Spleen (tissue), 11 donors: Measurements from ENCODE around the gene HADH. TPM values are rescaled to one million over a fixed set of nuclear protein-coding genes. Genes with fewer than 3 reads are reported as not detected.

Source experiments
- DNase-seq: peaks from one replicate; pipeline ENCODE4 v3.0.0-alpha.2; 2020
- H3K27ac ChIP-seq, 8 donors: fragments of 200-600 bp; sonication (generic) in 7 of 8; 1 replicate in 4 of 8; 2 replicates in 4 of 8; pipeline versions ENCODE4 v1.5.0 to v1.8.0; 2016 to 2021; ENCODE audit warnings: inconsistent platforms in 4 of 8, mild to moderate bottlenecking in 4 of 8, moderate library complexity in 1 of 8
- H3K27me3 ChIP-seq, 7 donors: fragments of 200-600 bp; sonication (generic) in 6 of 7; replicated peaks in 1 of 7; 1 replicate in 4 of 7; 2 replicates in 3 of 7; pipeline versions ENCODE4 v1.5.0 to v1.8.0; 2016 to 2021; ENCODE audit warnings: inconsistent platforms in 3 of 7, mild to moderate bottlenecking in 1 of 7
- H3K36me3 ChIP-seq, 6 donors: fragments of 200-600 bp; sonication (generic) in 5 of 6; 1 replicate in 4 of 6; 2 replicates in 2 of 6; pipeline versions ENCODE4 v1.5.0 to v1.8.0; 2016 to 2021; ENCODE audit warnings: inconsistent platforms in 2 of 6
- H3K4me1 ChIP-seq, 6 donors: fragments of 200-600 bp; sonication (generic) in 5 of 6; 1 replicate in 3 of 6; 2 replicates in 3 of 6; pipeline versions ENCODE4 v1.5.0 to v1.8.0; 2016 to 2021; ENCODE audit warnings: inconsistent platforms in 3 of 6
- H3K4me3 ChIP-seq, 8 donors: fragments of 200-600 bp; sonication (generic) in 7 of 8; 1 replicate in 4 of 8; 2 replicates in 4 of 8; pipeline versions ENCODE4 v1.5.0 to v1.8.0; 2016 to 2021; ENCODE audit warnings: inconsistent platforms in 4 of 8, mild to moderate bottlenecking in 4 of 8, moderate library complexity in 2 of 8
- H3K9me3 ChIP-seq, 8 donors: fragments of 200-600 bp; sonication (generic) in 7 of 8; 1 replicate in 4 of 8; 2 replicates in 4 of 8; pipeline versions ENCODE4 v1.5.0 to v1.8.0; 2016 to 2021; ENCODE audit warnings: inconsistent platforms in 4 of 8
- CTCF ChIP-seq, 11 experiments: fragments of 200-600 bp in 7 of 11; fragments of 450-650 bp in 4 of 11; sonication (generic) in 4 of 11; IDR thresholded peaks in 8 of 11; conservative IDR thresholded peaks in 3 of 11; 1 replicate in 7 of 11; 2 replicates in 4 of 11; pipeline versions ENCODE4 v1.4.0 to v1.8.0; 2016 to 2021; ENCODE audit warnings: antibody characterized with exemption in 11 of 11, inconsistent platforms in 4 of 11, mild to moderate bottlenecking in 1 of 11
- POLR2A ChIP-seq, 3 donors: fragments of 450-650 bp; IDR thresholded peaks; one replicate each; pipeline ENCODE4 v1.5.1; 2017; ENCODE audit warnings: antibody characterized with exemption in 3 of 3, mild to moderate bottlenecking in 1 of 3
- POLR2AphosphoS5 ChIP-seq, 3 donors: sonication (generic); formaldehyde crosslinking; IDR thresholded peaks; one replicate each; pipeline ENCODE4 v1.5.1; 2017; ENCODE audit warnings: antibody characterized with exemption in 3 of 3
- WGBS, 5 donors: extraction: QIAGEN DNeasy Blood & Tissue Kit in 3 of 5; methylation state at CpG; one replicate each; pipeline versions ENCODE4 v1.1.5 to v1.1.7; 2013 to 2018; 5-methylcytosine and 5-hydroxymethylcytosine counted together
- intact Hi-C: fragments of 100-400 bp; cut with DNase I; formaldehyde crosslinking; loops from one replicate; pipeline ENCODE4 v1.15.0; 2023; ENCODE audit warnings: low total_unique reads
- polyA plus RNA-seq, 3 donors: library from polyadenylated mRNA; stranded (reverse); fragments of 200-250 nt; gene quantifications; one replicate each; pipeline ENCODE4 v1.2.1, GENCODE V29; 2013
- total RNA-seq, 7 donors: library from RNA; depleted of rRNA in 3 of 7; stranded (reverse); fragments of >200 nt in 3 of 7; fragmentation: NEBNext Ultra II Directional in 4 of 7; extraction: Animal tissue kit (Norgen Biotek cat#: 25700) in 4 of 7; gene quantifications; one replicate each; pipeline versions ENCODE4 v1.1.0 to v1.2.1, GENCODE V29; 2016 to 2021
- donor health status: healthy with polysubstance abuse.
- donor health status: DM: no; HTN: no; CAD: no; lungs with moderate emphysema.
- donor health status: DM: no; HTN: no; CAD: no.
- donor health status: Bipolar disorder and iron deficiency.
- donor health status: healthy.
- donor health status: DM: no; HTN: no; CAD: no.
- donor health status: DM: yes; HTN: yes; CAD: no.

HADH gene
- total and polyA plus RNA-seq, 10 donors: 24.4 to 39.9 (median 29.1) TPM

GRCh38 chr4:108024085-108024877 is 34.6 kb downstream of the HADH start:
- no peak for DNase-seq
- TF ChIP-seq CTCF (IDR thresholded peaks at IDR 0.05 in 8 of 11, conservative IDR thresholded peaks at IDR 0.05 in 3 of 11): no peak
- intact Hi-C loops: loop anchor here (5.0 kb wide), 1 partner anchor 548 kb away; no protein-coding TSS in a partner anchor
- H3K27me3 ChIP-seq: no peaks in the 10 kb centered on the region
- peaks cover 0 to 99% (median 62%) of the 10 kb centered on the region in 6 donors for H3K36me3 ChIP-seq
- no peaks in the 10 kb centered on the region for H3K9me3 ChIP-seq
- no peaks in the 10 kb centered on the region for H3K4me1 ChIP-seq
- 81 to 83% (median 83%) methylated on average over 5 of the region's 5 CpGs for WGBS, 5 donors
- H3K4me3 ChIP-seq: no peak overlapping the region
- no peak overlapping the region for H3K27ac ChIP-seq

DNA sequence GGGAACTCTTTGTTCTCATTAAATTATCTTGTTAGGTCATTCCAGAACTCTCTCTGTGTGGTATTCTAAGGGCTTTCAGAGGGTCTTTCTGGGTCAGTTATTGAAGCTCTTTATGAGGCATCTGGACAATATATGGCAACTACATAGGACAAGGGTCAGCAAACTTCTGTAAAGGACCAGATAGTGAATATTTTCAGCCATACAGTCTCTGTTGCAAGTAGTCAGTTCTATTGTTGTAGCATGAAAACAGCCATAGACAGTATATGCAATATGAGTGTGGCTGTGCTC is 35.1 kb downstream of the HADH start:
- no peaks in the 10 kb centered on the region for H3K9me3 ChIP-seq
- no peak overlapping the region for H3K27ac ChIP-seq
- peaks cover 0 to 5% (median 0%) of the 10 kb centered on the region in 6 donors for H3K4me1 ChIP-seq
- H3K27me3 ChIP-seq: no peaks in the 10 kb centered on the region
- intact Hi-C loops: loop anchor here (5.0 kb wide), 1 partner anchor 547 kb away; no protein-coding TSS in a partner anchor
- TF ChIP-seq POLR2AphosphoS5 (IDR thresholded peaks at IDR 0.05) (no peak), POLR2A (IDR thresholded peaks at IDR 0.05) (no peak), CTCF (IDR thresholded peaks at IDR 0.05 in 8 of 11, conservative IDR thresholded peaks at IDR 0.05 in 3 of 11) (no peak)
- H3K36me3 ChIP-seq: peaks cover 0 to 99% (median 58%) of the 10 kb centered on the region in 6 donors
- DNase-seq: no peak
- no peak overlapping the region for H3K4me3 ChIP-seq

DNA sequence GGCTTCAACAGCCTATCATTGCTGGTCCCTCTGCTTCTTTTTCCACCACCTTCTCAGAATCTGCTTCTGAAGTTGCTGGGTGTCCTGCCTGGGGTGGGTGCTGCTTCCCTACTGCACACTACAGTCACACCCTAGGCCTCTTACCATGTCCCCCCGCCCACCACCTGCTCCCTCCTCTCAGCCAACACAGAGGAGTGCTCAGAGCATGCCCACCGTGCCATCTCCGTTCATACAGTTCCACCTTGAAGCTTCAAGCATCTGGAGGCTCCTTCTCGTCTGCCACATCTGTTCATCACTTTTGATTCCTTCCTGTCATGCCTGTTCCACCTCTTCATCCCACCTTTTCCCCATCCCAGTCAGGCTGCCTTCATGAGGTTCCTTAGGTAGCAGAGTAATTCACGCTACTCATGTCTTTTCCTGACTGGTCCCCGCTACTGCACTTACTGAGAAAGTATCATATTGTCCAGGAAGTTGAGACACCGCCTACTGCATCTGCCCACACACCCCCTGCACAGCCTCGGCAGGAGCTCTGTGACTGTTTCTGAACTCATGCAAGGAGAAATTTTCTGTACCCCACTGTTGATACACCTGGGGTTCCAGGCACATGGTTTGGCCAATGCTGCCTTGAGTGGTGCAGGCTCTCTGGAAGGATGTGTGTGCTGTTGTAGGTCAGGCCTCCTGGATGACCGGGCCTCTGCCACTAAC is 39.5 kb downstream of the HADH start:
- Histone ChIP-seq H3K27ac (no peak overlapping the region), H3K36me3 (peaks cover 0 to 98% (median 39%) of the 10 kb centered on the region in 6 donors), H3K4me3 (no peak overlapping the region), H3K9me3 (no peaks in the 10 kb centered on the region), H3K27me3 (no peaks in the 10 kb centered on the region), H3K4me1 (peaks cover 0 to 8% (median 0%) of the 10 kb centered on the region in 6 donors)
- intact Hi-C loops: no loop called here
- 69 to 85% (median 77%) methylated on average over 9 of the region's 9 CpGs for WGBS, 5 donors
- DNase-seq: no peak
- TF ChIP-seq CTCF (IDR thresholded peaks at IDR 0.05 in 8 of 11, conservative IDR thresholded peaks at IDR 0.05 in 3 of 11) (no peak), POLR2A (IDR thresholded peaks at IDR 0.05) (no peak), POLR2AphosphoS5 (IDR thresholded peaks at IDR 0.05) (no peak)

DNA sequence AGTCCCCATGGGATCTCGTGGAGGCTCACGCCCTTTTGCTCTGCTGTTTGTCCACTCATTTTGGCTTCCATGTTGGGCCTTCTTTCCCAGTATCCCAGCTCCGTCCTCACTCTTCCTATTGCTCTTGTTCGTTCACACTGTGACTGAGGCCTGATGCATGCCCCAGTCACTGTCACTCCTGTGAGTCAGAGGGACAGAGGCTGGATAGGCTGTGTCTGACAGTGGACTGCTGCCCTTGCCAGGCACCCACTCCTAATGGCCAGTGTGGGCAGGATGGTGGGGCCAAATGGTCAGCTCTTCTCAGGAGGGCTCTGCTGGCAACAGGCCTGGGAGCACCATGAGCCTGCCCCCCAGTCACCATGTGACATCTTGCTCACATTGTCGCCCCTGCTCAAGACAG is 40.0 kb downstream of the HADH start:
- TF ChIP-seq CTCF (IDR thresholded peaks at IDR 0.05 in 8 of 11, conservative IDR thresholded peaks at IDR 0.05 in 3 of 11): no peak
- no peak for TF ChIP-seq POLR2AphosphoS5 (IDR thresholded peaks at IDR 0.05)
- TF ChIP-seq POLR2A (IDR thresholded peaks at IDR 0.05): no peak
- 88 to 93% (median 92%) methylated on average over 5 of the region's 5 CpGs for WGBS, 5 donors
- intact Hi-C loops: no loop called here
- H3K4me1 ChIP-seq: peaks cover 0 to 8% (median 0%) of the 10 kb centered on the region in 6 donors
- H3K36me3 ChIP-seq: peaks cover 0 to 98% (median 38%) of the 10 kb centered on the region in 6 donors
- H3K27ac ChIP-seq: no peak overlapping the region
- H3K4me3 ChIP-seq: no peak overlapping the region
- no peaks in the 10 kb centered on the region for H3K9me3 ChIP-seq
- H3K27me3 ChIP-seq: no peaks in the 10 kb centered on the region
- no peak for DNase-seq
